MV-4-11 (cell line): ENCODE measurements around the gene TOM1.

Experiments
- DNase-seq: peaks from one replicate; lab custom pipeline; 2025; lab: John Stamatoyannopoulos, UW

The TOM1 gene

DNA sequence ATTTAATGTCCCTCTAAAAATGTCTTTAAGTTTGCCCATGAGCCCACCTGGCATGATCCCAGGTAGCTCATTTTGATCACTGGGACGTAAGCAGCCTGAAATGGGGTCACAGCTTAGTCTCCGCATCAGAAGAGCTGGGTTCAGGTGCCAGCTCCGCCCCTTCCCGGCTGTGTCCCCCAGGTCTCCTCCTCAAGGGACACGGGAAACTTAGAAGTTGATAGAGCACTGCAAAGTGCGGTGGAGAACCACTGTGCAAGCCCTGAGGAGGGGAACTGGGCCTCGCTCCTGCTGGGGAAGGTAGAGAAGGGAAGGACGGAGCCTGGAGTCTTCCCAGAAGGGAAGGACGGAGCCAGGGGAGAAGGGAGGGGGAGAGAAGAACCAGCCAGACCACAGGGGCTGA lies 7.7 kb downstream of the TOM1 start:
- DNase-seq: no peak

DNA sequence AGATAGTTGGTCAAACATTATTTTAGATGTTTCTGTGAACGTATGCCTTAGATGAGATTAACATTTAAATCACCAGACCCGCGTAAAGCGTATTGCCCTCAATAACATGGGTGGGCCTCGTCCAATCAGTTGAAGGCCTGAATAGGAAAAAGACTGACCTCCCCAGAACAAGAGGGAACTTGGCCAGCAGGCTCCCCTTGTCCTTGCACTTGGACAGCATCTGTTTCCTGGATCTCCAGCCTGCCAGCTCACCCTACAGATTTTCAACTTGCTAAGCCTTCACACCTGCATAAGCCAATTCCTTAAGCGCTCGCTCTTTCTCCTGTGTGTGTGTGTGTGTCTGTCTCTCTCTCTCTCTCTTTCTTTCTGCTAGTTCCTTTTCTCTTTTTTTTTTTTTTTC lies 8.2 kb downstream of the TOM1 start:
- DNase-seq: no peak

DNA sequence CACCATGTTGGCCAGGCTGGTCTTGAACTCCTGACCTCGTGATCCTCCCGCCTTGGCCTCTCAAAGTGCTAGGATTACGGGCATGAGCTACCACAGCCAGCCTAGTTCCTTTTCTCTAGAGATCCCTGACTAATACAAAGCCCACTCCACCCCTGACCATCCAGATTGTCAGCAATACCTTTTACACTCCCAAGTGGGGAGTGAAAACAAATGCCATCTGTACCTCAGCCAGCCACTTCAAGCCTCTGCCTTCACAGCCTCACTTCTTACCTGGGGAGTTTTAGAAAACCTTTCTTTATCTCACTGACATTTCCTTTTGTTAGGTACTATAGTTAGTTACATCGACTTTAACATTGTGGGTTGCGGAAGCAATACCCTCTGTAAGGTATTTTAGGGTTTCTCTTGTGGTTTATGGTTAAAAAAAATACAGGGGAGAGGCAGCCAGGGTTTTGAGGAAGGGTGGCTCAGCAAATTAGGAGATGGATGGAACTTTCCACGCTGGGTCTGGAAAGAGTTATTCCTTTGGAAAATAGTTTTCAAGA lies 8.9 kb downstream of the TOM1 start:
- DNase-seq: peak; percentile 70

GRCh38 chr22:35310556-35311550 lies 11.2 kb downstream of the TOM1 start:
- peak; percentile 47 for DNase-seq

DNA sequence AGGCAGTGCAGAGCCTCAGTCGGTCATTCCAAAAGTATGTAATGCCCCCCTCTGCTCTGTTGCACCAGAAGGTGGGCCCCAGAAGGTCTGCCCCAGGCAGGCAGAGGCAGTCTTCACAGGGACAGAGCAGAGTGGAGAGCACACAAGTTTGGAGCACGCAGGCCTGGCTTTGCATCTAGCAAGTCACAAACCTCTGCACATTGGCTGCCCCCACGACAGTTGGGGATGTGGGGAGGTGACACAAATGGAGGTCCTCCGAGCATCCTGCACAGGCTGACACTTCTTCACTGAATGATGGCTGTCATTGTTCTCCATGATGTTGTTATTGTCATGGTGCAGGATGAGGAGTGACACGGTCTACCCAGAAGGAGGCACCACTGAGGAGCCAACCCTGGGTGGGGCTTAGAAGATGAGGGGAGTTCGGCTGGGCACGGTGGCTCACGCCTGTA lies 11.9 kb downstream of the TOM1 start:
- DNase-seq: no peak

GRCh38 chr22:35312198-35313059 lies 12.7 kb downstream of the TOM1 start:
- peak; percentile 8 for DNase-seq

GRCh38 chr22:35313311-35314121 lies 13.8 kb downstream of the TOM1 start:
- peak; percentile 71 for DNase-seq

DNA sequence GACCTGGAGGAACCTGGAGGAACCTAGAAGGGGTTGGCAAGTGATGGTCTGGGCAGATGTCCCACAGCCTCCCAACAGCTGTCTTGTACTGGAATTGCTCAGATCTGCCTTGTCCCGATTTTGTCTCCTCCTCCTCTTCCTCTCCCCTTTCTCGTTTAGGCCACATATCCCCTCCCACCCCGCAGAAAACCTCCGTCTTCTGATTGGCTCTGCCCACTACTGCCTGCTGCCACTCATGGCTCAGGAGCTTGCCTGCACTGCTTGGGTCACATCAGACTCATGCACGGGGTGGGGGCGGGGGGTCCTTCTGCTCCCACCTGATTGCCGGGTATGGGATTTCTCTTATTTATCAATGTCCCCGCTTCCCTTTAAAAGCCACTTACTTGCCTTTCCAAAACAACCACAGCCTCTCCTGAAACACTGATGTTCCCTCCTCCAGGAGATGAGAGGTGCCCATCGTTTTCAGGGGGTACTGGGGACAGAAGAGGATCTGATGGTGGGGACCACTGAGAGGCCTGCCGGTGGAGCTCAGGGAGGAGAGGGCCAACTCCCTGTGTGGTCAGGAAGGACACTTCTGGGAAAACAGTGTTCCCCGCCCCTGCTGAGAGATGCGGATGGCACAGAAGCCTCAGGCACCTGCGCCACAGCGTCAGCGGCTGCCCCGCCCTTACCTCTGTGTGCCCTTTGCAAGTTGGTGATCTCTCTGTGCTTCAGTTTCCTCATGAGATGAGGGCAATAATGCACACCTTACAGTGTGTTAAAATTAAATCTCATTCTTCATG lies 14.7 kb downstream of the TOM1 start:
- peak; percentile 27 for DNase-seq

GRCh38 chr22:35315141-35315854 lies 15.6 kb downstream of the TOM1 start:
- DNase-seq: no peak

DNA sequence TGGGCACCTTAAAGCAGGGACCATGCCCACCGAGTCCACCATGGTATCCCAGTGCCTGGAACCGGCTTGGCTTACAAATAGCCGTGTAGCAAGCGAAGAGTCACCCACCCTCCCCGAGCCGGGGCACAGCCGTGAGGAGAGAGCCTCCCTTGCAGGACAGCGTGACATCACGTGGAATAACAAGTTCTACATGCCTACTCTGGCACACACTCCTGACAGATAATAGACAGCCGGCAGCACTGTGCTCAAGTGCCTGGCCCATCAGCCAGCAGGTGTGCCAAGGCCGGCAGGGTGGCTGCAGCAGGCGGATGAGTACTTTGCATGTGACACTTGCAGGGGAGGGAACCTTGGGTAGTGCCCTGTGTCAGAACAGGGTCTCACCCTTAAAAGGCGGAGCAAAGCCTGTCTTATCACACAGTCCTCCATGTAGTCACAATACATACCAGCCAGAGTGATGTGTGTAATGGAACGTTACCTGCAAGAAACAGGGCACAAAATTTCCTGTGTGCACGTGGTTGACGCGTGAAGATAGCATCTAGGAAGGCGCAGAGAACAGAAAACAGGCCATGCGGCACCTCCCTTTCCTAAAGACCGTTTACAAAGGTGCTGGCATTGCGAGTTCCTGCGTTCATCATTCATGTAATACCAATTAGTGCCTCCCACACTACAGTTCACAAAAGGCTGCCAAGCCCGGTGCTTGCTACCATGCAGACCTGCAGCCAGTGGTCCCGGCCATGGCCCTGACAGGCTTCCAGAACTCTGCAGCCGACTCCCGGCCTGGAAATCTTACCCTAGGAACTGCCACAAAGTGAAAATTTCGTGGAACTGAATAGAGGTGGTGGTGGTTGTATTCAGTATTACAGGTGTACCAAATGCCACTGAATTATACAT lies 16.4 kb downstream of the TOM1 start:
- no peak for DNase-seq

GRCh38 chr22:35316751-35317150 lies 17.1 kb downstream of the TOM1 start:
- no peak for DNase-seq

DNA sequence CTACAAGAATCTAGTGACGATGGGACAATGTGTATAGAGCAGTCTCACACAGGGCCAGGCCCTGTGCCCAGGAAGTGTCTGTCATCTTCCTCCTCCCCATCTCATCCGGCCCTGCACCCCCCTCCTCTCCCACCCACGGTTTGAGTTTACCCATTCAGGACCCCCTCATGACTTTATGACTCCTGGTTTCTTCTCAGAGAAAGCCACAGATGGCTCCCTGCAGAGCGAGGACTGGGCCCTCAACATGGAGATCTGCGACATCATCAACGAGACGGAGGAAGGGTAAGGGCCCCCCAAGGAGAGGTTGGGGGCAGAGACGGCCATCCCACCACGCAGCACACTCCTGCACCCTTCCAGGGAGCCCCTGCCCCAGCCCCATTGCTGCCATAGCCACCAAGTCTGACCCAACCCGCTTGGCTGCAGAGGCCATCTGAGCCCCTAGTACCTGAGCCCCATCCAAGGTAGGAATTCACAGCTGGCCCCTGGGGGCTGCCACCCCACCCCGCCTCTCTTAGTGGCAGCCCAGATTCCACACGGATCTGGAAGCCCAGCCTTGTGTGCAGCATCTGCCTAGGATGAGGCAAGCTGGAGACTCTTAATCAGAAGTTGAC lies 18.1 kb downstream of the TOM1 start:
- DNase-seq: no peak

- DNase-seq: no peak
Observed at GRCh38 chr22:35318346-35319215, 18.9 kb downstream of the TOM1 start.

- DNase-seq: no peak
Observed at GRCh38 chr22:35319244-35319985, 19.7 kb downstream of the TOM1 start.

DNA sequence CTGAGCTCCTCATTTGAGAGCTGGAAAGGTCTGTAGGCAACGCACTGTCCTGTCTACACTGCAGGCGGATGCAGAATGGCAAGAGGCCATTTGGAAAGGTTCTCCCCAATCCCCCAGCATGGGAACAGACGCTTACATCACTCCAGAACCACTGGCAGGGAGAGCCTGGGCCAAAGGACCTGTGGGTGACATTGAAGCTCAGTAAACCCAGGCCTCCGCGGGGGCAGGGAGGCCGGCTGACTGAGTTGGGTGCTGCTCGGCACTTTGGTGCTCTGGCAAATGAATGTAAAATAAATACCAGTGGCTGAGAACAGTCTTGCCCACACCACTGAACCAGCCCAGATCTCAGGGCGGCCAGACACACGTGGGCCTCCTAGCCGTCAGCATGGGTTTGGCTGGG lies 22.4 kb downstream of the TOM1 start:
- no peak for DNase-seq

DNA sequence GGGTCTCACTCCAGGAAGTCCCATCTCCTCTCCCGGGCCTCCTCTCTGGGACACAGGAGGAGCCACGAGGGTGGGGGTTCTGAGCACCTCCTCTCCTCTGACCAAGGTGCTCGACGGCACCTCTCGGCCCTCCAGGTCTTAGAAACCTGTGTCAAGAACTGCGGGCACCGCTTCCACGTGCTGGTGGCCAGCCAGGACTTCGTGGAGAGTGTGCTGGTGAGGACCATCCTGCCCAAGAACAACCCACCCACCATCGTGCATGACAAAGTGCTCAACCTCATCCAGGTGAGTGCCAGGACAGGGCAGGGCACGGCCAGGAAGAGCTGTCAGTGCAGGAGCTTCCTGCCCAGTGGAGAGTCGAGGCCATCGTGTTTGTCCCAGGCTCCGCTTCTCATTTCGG lies 23.2 kb downstream of the TOM1 start:
- no peak for DNase-seq

- DNase-seq: no peak
Observed at GRCh38 chr22:35323305-35323704, 23.6 kb downstream of the TOM1 start.
